IPS-18a (cell line): ENCODE data around the gene LNPK.

ENCODE experiments used
- H3K27ac ChIP-seq: one replicate; pipeline ENCODE4 v1.5.1; 2013; ENCODE audit warnings: low read length
- H3K27me3 ChIP-seq: one replicate; pipeline ENCODE4 v1.6.1; 2013; ENCODE audit warnings: mild to moderate bottlenecking, low read length; ENCODE audit not compliant: control insufficient read depth, insufficient read depth
- H3K36me3 ChIP-seq: one replicate; pipeline ENCODE4 v1.6.1; 2013; ENCODE audit warnings: low read depth, low read length; ENCODE audit not compliant: control insufficient read depth
- H3K4me1 ChIP-seq: one replicate; pipeline ENCODE4 v1.6.1; 2013; ENCODE audit warnings: low read depth, low read length; ENCODE audit not compliant: control insufficient read depth
- H3K4me3 ChIP-seq: one replicate; pipeline ENCODE4 v1.5.1; 2013; ENCODE audit warnings: low read length
- H3K9ac ChIP-seq: one replicate; pipeline ENCODE4 v1.6.1; 2013; ENCODE audit warnings: mild to moderate bottlenecking, low read length, moderate library complexity
- H3K9me3 ChIP-seq: one replicate; pipeline ENCODE4 v1.6.1; 2013; ENCODE audit warnings: low read depth, low read length; ENCODE audit not compliant: control insufficient read depth

The LNPK gene

GRCh38 chr2:175892046-175892445 is 110.0 kb downstream of the LNPK start:
- Histone ChIP-seq H3K4me3 (no peak overlapping the region), H3K4me1 (no peaks in the 10 kb centered on the region), H3K27me3 (no peaks in the 10 kb centered on the region), H3K9me3 (no peaks in the 10 kb centered on the region), H3K27ac (no peak overlapping the region), H3K9ac (no peak overlapping the region), H3K36me3 (no peaks in the 10 kb centered on the region)

GRCh38 chr2:175890636-175891242 is 111.3 kb downstream of the LNPK start:
- Histone ChIP-seq H3K27ac (no peak overlapping the region), H3K9me3 (no peaks in the 10 kb centered on the region), H3K9ac (no peak overlapping the region), H3K4me1 (no peaks in the 10 kb centered on the region), H3K4me3 (no peak overlapping the region), H3K27me3 (no peaks in the 10 kb centered on the region), H3K36me3 (no peaks in the 10 kb centered on the region)

GRCh38 chr2:175889701-175890302 is 112.3 kb downstream of the LNPK start:
- no peaks in the 10 kb centered on the region for H3K27me3 ChIP-seq
- no peak overlapping the region for H3K4me3 ChIP-seq
- H3K36me3 ChIP-seq = no peaks in the 10 kb centered on the region
- H3K27ac ChIP-seq = no peak overlapping the region
- no peaks in the 10 kb centered on the region for H3K4me1 ChIP-seq
- H3K9ac ChIP-seq = no peak overlapping the region
- H3K9me3 ChIP-seq = no peaks in the 10 kb centered on the region

GRCh38 chr2:175887776-175888175 is 114.3 kb downstream of the LNPK start:
- H3K4me1 ChIP-seq = peaks cover 4% of the 10 kb centered on the region
- H3K27ac ChIP-seq = no peak overlapping the region
- no peak overlapping the region for H3K9ac ChIP-seq
- no peaks in the 10 kb centered on the region for H3K9me3 ChIP-seq
- H3K27me3 ChIP-seq = no peaks in the 10 kb centered on the region
- no peak overlapping the region for H3K4me3 ChIP-seq
- H3K36me3 ChIP-seq = no peaks in the 10 kb centered on the region

- H3K4me1 ChIP-seq = peaks cover 4% of the 10 kb centered on the region
- no peaks in the 10 kb centered on the region for H3K9me3 ChIP-seq
- H3K27me3 ChIP-seq = no peaks in the 10 kb centered on the region
- no peak overlapping the region for H3K27ac ChIP-seq
- H3K9ac ChIP-seq = no peak overlapping the region
- H3K36me3 ChIP-seq = no peaks in the 10 kb centered on the region
- H3K4me3 ChIP-seq = no peak overlapping the region
Measured at GRCh38 chr2:175884697-175885393, 117.2 kb downstream of the LNPK start.

GRCh38 chr2:175883586-175884194 is 118.4 kb downstream of the LNPK start:
- Histone ChIP-seq H3K9me3 (no peaks in the 10 kb centered on the region), H3K4me3 (no peak overlapping the region), H3K4me1 (peaks cover 4% of the 10 kb centered on the region), H3K27me3 (no peaks in the 10 kb centered on the region), H3K9ac (no peak overlapping the region), H3K27ac (no peak overlapping the region), H3K36me3 (no peaks in the 10 kb centered on the region)

- no peaks in the 10 kb centered on the region for H3K36me3 ChIP-seq
- H3K4me1 ChIP-seq = peaks cover 4% of the 10 kb centered on the region
Measured at GRCh38 chr2:175879679-175880078, 122.4 kb downstream of the LNPK start.

GRCh38 chr2:175877845-175878544 is 124.1 kb downstream of the LNPK start:
- Histone ChIP-seq H3K27ac (no peak overlapping the region), H3K4me1 (no peaks in the 10 kb centered on the region), H3K4me3 (no peak overlapping the region), H3K27me3 (no peaks in the 10 kb centered on the region), H3K9me3 (no peaks in the 10 kb centered on the region), H3K36me3 (no peaks in the 10 kb centered on the region), H3K9ac (no peak overlapping the region)

More at GRCh38 chr2:175879679-175880078, 122.4 kb downstream of the LNPK start:
- Histone ChIP-seq H3K4me3 (no peak overlapping the region), H3K9me3 (no peaks in the 10 kb centered on the region), H3K27me3 (no peaks in the 10 kb centered on the region), H3K9ac (no peak overlapping the region), H3K27ac (no peak overlapping the region)

- Histone ChIP-seq H3K4me3 (no peak overlapping the region), H3K36me3 (no peaks in the 10 kb centered on the region), H3K9me3 (no peaks in the 10 kb centered on the region), H3K27me3 (no peaks in the 10 kb centered on the region), H3K4me1 (no peaks in the 10 kb centered on the region), H3K27ac (no peak overlapping the region), H3K9ac (no peak overlapping the region)
Measured at GRCh38 chr2:175874291-175874690, 127.8 kb downstream of the LNPK start.
